ENCODE measurements around the gene PDE4D. TPM values are rescaled to one million over a fixed set of nuclear protein-coding genes. Genes with fewer than 3 reads are reported as not detected.
A peak's percentile ranks its signal among the peaks of the same experiment; 100 is the strongest.

PDE4D gene
- total RNA-seq, 1 donor from 2014 or later, result 35.1 TPM

GRCh38 chr5:59525957-59526356 is 367.6 kb downstream of the PDE4D start:
- DNase-seq (no peak), ATAC-seq (no peak)
- intact Hi-C loops (cut with micrococcal nuclease), result no loop called here

- DNase-seq (no peak), ATAC-seq (no peak)
- intact Hi-C loops (cut with micrococcal nuclease), result no loop called here
These were observed 368.2 kb downstream of the PDE4D start for GRCh38 chr5:59525311-59525710.

GRCh38 chr5:59522201-59522831 is 371.2 kb downstream of the PDE4D start:
- DNase-seq, result no peak
- no peak for ATAC-seq

GRCh38 chr5:59521476-59521875 is 372.1 kb downstream of the PDE4D start:
- intact Hi-C loops (cut with micrococcal nuclease), result no loop called here
- ATAC-seq (no peak), DNase-seq (no peak)

More at GRCh38 chr5:59522201-59522831, 371.2 kb downstream of the PDE4D start:
- intact Hi-C loops (cut with micrococcal nuclease), result no loop called here

GRCh38 chr5:59519338-59519737 is 374.2 kb downstream of the PDE4D start:
- ATAC-seq, result no peak
- DNase-seq, result no peak
- intact Hi-C loops (cut with micrococcal nuclease), result no loop called here

GRCh38 chr5:59517926-59518585 is 375.5 kb downstream of the PDE4D start:
- DNase-seq (no peak), ATAC-seq (no peak)
- intact Hi-C loops (cut with micrococcal nuclease), result no loop called here

- no peak for ATAC-seq
- intact Hi-C loops (cut with micrococcal nuclease), result no loop called here
- no peak for DNase-seq
These were observed 377.4 kb downstream of the PDE4D start for GRCh38 chr5:59516161-59516560.

GRCh38 chr5:59506285-59506877 is 387.1 kb downstream of the PDE4D start:
- DNase-seq (no peak), ATAC-seq (no peak)
- intact Hi-C loops (cut with micrococcal nuclease), result loop anchor here (1.0 to 10.0 kb wide), 2 partner anchors 167 to 288 kb away; no protein-coding TSS in a partner anchor

- ATAC-seq (no peak), DNase-seq (no peak)
- intact Hi-C loops (cut with micrococcal nuclease), result loop anchor here (10.0 kb wide), 1 partner anchor 291 kb away; no protein-coding TSS in a partner anchor
These were observed 389.5 kb downstream of the PDE4D start for GRCh38 chr5:59504043-59504442.

- intact Hi-C loops (cut with micrococcal nuclease), result loop anchor here (10.0 kb wide), 1 partner anchor 292 kb away; no protein-coding TSS in a partner anchor
- ATAC-seq (no peak), DNase-seq (no peak)
These were observed 390.3 kb downstream of the PDE4D start for GRCh38 chr5:59503220-59503619.

GRCh38 chr5:59501316-59501715 is 392.2 kb downstream of the PDE4D start:
- intact Hi-C loops (cut with micrococcal nuclease), result loop anchor here (10.0 kb wide), 1 partner anchor 293 kb away; no protein-coding TSS in a partner anchor
- no peak for ATAC-seq
- DNase-seq, result no peak

- DNase-seq (no peak), ATAC-seq (peak; percentile 48)
- intact Hi-C loops (cut with micrococcal nuclease), result loop anchor here (10.0 kb wide), 1 partner anchor 295 kb away; no protein-coding TSS in a partner anchor
These were observed 393.5 kb downstream of the PDE4D start for GRCh38 chr5:59500014-59500413.

GRCh38 chr5:59497207-59497606 is 396.3 kb downstream of the PDE4D start:
- intact Hi-C loops (cut with micrococcal nuclease), result no loop called here
- DNase-seq (no peak), ATAC-seq (no peak)

GRCh38 chr5:59496524-59497134 is 396.9 kb downstream of the PDE4D start:
- intact Hi-C loops (cut with micrococcal nuclease), result no loop called here
- DNase-seq (no peak), ATAC-seq (no peak)

GRCh38 chr5:59491945-59492344 is 401.6 kb downstream of the PDE4D start:
- no peak for DNase-seq
- ATAC-seq, result no peak
- intact Hi-C loops (cut with micrococcal nuclease), result no loop called here

GRCh38 chr5:59489551-59489950 is 404.0 kb downstream of the PDE4D start:
- no peak for ATAC-seq
- intact Hi-C loops (cut with micrococcal nuclease), result no loop called here
- no peak for DNase-seq

GRCh38 chr5:59487772-59488729 is 405.5 kb downstream of the PDE4D start:
- intact Hi-C loops (cut with micrococcal nuclease), result no loop called here
- no peak for ATAC-seq
- DNase-seq, result no peak

- intact Hi-C loops (cut with micrococcal nuclease), result no loop called here
- DNase-seq, result no peak
- no peak for ATAC-seq
These were observed 406.3 kb downstream of the PDE4D start for GRCh38 chr5:59487068-59487686.

All from left ventricle myocardium superior (tissue), 1 donor.